Activated T-cell treated with anti-CD3 and anti-CD28 coated beads, Interleukin-2, amount 50 U/mL, for 72 hours (primary cell): Measurements from ENCODE around the gene NAV1. TPM values are rescaled to one million over a fixed set of nuclear protein-coding genes. Genes with fewer than 3 reads are reported as not detected.
"Not testable (repeated sequence)": the region's sequence is repeated elsewhere in the genome, so short reads cannot be mapped to it uniquely, and the experiment has no call there.

Experiments
- ATAC-seq, 2 donors: fragments of 150-1000 bp; cut with Tn5 transposase; replicated peaks in 1 of 2; 2 replicates each; pipeline ENCODE4 v1.10.0; 2021; ENCODE audit warnings: moderate library complexity in 2 of 2, mild to moderate bottlenecking in 1 of 2
- DNase-seq, 2 donors: peaks; one replicate each; pipeline ENCODE4 v3.0.0; 2021 to 2022; ENCODE audit warnings: mixed read lengths in 1 of 2
- H3K27ac Mint-ChIP-seq: one replicate; pipeline ENCODE4 v1.8.0; 2022; ENCODE audit warnings: mild to moderate bottlenecking, moderate library complexity, mixed read lengths
- H3K27me3 Mint-ChIP-seq: one replicate; pipeline ENCODE4 v1.8.0; 2022; ENCODE audit warnings: low read depth, mixed read lengths
- H3K36me3 Mint-ChIP-seq, 2 donors: one replicate each; pipeline ENCODE4 v1.8.0; 2022; ENCODE audit warnings: mixed read lengths in 2 of 2, mild to moderate bottlenecking in 1 of 2; ENCODE audit not compliant: insufficient read depth in 2 of 2
- H3K4me1 Mint-ChIP-seq: one replicate; pipeline ENCODE4 v1.8.0; 2022; ENCODE audit warnings: low read depth, mixed read lengths
- H3K4me3 Mint-ChIP-seq, 2 donors: one replicate each; pipeline ENCODE4 v1.8.0; 2022; ENCODE audit warnings: mild to moderate bottlenecking in 2 of 2, mixed read lengths in 2 of 2, moderate library complexity in 2 of 2
- H3K9me3 Mint-ChIP-seq, 2 donors: one replicate each; pipeline ENCODE4 v1.8.0; 2022; ENCODE audit warnings: mixed read lengths in 2 of 2
- total RNA-seq, 2 donors: library from RNA; stranded (reverse); gene quantifications; one replicate each; pipeline ENCODE4 v1.2.3, GENCODE V29; 2022

Gene NAV1
- total RNA-seq, 2 donors from 2014 or later, result 6.2 to 6.3 TPM

DNA sequence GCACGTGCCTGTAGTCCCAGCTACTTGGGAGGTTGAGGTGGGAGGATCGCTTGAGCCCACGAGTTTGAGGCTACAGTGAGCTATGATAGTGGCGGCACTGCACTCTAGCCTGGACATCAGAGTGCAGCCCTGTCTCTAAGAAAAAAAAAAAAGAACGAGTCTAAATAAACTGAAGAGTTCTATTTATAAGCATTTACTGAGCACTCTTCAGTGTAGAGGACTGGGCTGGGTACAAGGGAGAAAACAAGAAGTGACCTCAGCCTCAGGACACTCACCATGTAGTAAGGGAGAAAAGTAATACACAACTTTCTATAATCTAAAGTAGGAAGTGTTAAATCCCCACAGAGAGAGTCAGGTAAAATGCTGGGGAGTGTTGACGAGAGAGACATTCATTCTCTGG, 35.0 kb downstream of the NAV1 start:
- H3K36me3 Mint-ChIP-seq, result peaks cover 0 to 4% of the 10 kb centered on the region in 2 donors
- H3K4me3 Mint-ChIP-seq, result no peak overlapping the region
- DNase-seq, result no peak
- no peaks in the 10 kb centered on the region for H3K27me3 Mint-ChIP-seq
- no peak for ATAC-seq
- no peak overlapping the region for H3K27ac Mint-ChIP-seq
- H3K4me1 Mint-ChIP-seq, result peaks cover 6% of the 10 kb centered on the region
- H3K9me3 Mint-ChIP-seq, result peaks cover 5 to 9% of the 10 kb centered on the region in 2 donors

DNA sequence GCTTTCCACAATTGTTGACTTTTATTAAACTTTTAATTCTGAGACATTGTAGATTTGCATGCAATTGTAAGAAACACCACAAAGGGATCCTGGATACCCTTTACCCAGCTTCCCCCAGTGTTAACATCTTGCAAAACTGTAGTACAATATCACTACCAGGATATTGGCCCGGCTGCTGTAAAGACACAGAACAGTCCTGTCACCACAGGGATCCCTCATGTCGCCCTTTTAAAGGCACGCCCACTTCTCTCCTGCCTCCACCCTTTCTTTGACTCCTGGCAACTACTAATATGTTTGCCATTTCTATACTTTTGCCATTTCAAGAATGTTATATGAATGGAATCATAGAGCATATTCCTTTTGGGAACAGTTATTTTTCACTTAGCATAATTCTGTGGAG, 37.0 kb downstream of the NAV1 start:
- Mint-ChIP-seq H3K27ac (no peak overlapping the region), H3K4me3 (no peak overlapping the region), H3K36me3 (peaks cover 0 to 4% of the 10 kb centered on the region in 2 donors), H3K4me1 (peaks cover 6% of the 10 kb centered on the region), H3K9me3 (peaks cover 5 to 9% of the 10 kb centered on the region in 2 donors), H3K27me3 (peaks cover 1% of the 10 kb centered on the region)
- ATAC-seq (no peak), DNase-seq (no peak)

GRCh38 chr1:201576914-201577313, 38.0 kb downstream of the NAV1 start:
- H3K27ac Mint-ChIP-seq, result no peak overlapping the region
- DNase-seq, result no peak
- H3K36me3 Mint-ChIP-seq, result peaks cover 0 to 4% of the 10 kb centered on the region in 2 donors
- H3K4me1 Mint-ChIP-seq, result peaks cover 6% of the 10 kb centered on the region
- H3K9me3 Mint-ChIP-seq, result peaks cover 5 to 9% of the 10 kb centered on the region in 2 donors
- no peak overlapping the region for H3K4me3 Mint-ChIP-seq
- H3K27me3 Mint-ChIP-seq, result peaks cover 4% of the 10 kb centered on the region
- no peak for ATAC-seq

DNA sequence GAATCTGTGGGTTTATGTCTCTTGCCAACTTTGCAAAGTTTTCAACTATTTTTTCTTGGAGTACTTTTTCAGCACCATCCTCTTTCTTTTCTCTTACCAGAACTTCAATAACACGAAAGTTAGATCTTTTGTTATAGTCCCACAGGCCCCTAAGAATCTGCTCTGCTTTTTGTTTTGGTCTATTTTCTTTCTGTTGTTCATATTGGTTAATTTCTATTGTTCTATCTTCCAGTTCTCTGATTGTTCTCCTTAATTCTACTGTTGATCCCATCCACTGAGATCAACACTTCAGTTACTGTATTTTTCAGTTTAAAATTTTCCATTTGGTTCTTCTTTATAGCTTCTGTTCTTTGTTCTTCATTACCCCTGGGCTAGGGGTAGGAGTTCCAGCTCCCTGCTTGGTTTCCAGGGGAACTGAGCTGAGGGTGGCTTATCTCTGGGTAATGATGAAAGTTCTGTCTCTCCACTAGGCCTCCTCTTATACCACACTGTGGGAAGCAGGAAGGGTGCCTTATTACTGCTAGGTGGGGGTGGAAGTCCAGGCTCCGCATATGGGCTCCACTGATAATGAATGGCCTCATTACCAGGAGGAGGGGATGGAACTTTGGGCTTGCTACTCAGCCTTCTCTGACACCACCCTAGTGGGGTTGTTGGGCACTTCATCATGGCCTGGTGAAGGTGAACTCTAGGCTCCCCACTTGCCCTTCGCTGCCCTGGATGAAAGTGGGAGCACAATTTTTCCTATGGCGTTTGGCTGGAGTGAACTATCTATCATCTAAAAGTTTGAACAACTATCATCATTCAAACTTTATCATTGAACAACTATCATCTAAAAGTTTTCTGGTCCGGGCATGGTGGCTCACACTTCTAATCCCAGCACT, 39.3 kb downstream of the NAV1 start:
- H3K36me3 Mint-ChIP-seq, result peaks cover 0 to 4% of the 10 kb centered on the region in 2 donors
- peaks cover 4% of the 10 kb centered on the region for H3K27me3 Mint-ChIP-seq
- H3K4me3 Mint-ChIP-seq, result no peak overlapping the region
- ATAC-seq (no peak), DNase-seq (no peak)
- H3K9me3 Mint-ChIP-seq, result peaks cover 5 to 9% of the 10 kb centered on the region in 2 donors
- no peak overlapping the region for H3K27ac Mint-ChIP-seq
- H3K4me1 Mint-ChIP-seq, result no peaks in the 10 kb centered on the region

GRCh38 chr1:201581371-201581770, 42.4 kb downstream of the NAV1 start:
- not testable (repeated sequence) for H3K4me3 Mint-ChIP-seq, H3K9me3 Mint-ChIP-seq, DNase-seq, ATAC-seq, H3K4me1 Mint-ChIP-seq, H3K27ac Mint-ChIP-seq, H3K36me3 Mint-ChIP-seq
- peaks cover 17% of the 10 kb centered on the region for H3K27me3 Mint-ChIP-seq

DNA sequence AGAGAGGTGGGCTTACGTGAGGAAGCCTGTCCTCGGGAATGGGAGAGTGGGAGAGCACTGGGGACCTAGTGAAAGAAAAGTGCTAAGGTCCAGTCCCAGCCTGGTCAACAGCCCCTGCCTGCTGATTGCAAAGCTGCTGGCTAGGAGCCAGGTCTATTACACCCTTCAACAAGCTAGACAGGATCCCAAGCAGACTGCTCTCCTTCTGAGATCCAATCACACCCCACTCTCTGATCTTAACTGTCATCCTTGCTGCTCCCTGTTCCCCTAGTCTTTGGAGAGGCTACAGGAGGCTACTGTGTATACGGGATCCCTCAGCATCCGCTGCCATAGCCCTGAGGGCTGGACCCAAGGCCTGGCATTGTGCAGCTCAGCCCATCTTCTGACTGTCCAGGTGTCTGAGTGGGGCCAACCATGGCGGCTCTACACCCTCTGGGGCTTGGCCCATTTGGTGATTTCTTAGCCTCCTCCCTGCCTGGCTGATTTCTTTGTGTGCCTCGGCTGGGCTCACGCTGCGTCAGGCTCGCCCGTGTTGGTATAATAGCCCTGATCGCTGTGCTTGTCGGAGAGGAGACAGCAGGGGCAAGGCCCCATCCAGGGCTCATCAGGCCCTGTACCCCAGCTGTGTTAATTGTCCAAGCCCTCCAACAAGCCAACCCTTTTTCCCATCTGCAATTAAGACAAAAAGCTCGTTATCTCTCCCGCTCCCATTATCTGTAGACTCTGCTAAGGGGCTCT, 43.9 kb downstream of the NAV1 start:
- Mint-ChIP-seq H3K4me1 (no peaks in the 10 kb centered on the region), H3K36me3 (peaks cover 0 to 3% of the 10 kb centered on the region in 2 donors), H3K27me3 (peaks cover 27% of the 10 kb centered on the region), H3K4me3 (no peak overlapping the region), H3K27ac (no peak overlapping the region), H3K9me3 (peaks cover 2 to 4% of the 10 kb centered on the region in 2 donors)
- ATAC-seq (no peak), DNase-seq (no peak)

- DNase-seq (no peak), ATAC-seq (no peak)
- Mint-ChIP-seq H3K36me3 (peaks cover 0 to 1% of the 10 kb centered on the region in 2 donors), H3K27me3 (peaks cover 28% of the 10 kb centered on the region), H3K4me1 (no peaks in the 10 kb centered on the region), H3K9me3 (no peaks in the 10 kb centered on the region), H3K4me3 (no peak overlapping the region), H3K27ac (no peak overlapping the region)
Measured at GRCh38 chr1:201583663-201584062, 44.7 kb downstream of the NAV1 start.

- DNase-seq (no peak), ATAC-seq (no peak)
- Mint-ChIP-seq H3K4me3 (no peak overlapping the region), H3K27me3 (peaks cover 28% of the 10 kb centered on the region), H3K9me3 (no peaks in the 10 kb centered on the region), H3K36me3 (peaks cover 0 to 1% of the 10 kb centered on the region in 2 donors), H3K4me1 (no peaks in the 10 kb centered on the region), H3K27ac (no peak overlapping the region)
Measured at GRCh38 chr1:201584471-201585092, 45.7 kb downstream of the NAV1 start.

DNA sequence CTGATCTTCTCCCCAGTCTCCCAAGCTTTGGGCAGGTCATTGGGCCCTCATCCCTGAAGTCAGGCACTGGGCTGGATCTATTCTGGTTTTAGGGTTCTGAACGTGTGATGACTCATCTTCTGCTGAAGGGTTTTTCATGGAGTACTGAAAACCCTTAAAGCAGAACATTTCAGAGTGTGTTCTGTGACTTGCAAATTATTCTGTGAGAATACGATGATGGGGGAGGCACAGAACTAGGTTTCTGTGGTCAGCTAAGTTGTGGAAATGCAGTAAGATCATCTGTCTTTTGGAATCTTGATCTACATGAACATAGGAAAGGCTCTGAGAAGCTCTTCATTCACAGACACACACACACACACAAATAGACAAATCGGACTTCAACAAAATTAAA, 46.2 kb downstream of the NAV1 start:
- no peak overlapping the region for H3K27ac Mint-ChIP-seq
- no peaks in the 10 kb centered on the region for H3K4me1 Mint-ChIP-seq
- ATAC-seq, result no peak
- peaks cover 0 to 1% of the 10 kb centered on the region in 2 donors for H3K36me3 Mint-ChIP-seq
- DNase-seq, result no peak
- H3K9me3 Mint-ChIP-seq, result no peaks in the 10 kb centered on the region
- H3K27me3 Mint-ChIP-seq, result peaks cover 28% of the 10 kb centered on the region
- H3K4me3 Mint-ChIP-seq, result no peak overlapping the region

- no peak for DNase-seq
- no peak for ATAC-seq
- H3K9me3 Mint-ChIP-seq, result no peaks in the 10 kb centered on the region
- peaks cover 27% of the 10 kb centered on the region for H3K27me3 Mint-ChIP-seq
- H3K4me1 Mint-ChIP-seq, result no peaks in the 10 kb centered on the region
- no peak overlapping the region for H3K27ac Mint-ChIP-seq
- H3K36me3 Mint-ChIP-seq, result peaks cover 0 to 1% of the 10 kb centered on the region in 2 donors
- H3K4me3 Mint-ChIP-seq, result no peak overlapping the region
Measured at GRCh38 chr1:201585901-201586300, 47.0 kb downstream of the NAV1 start.

DNA sequence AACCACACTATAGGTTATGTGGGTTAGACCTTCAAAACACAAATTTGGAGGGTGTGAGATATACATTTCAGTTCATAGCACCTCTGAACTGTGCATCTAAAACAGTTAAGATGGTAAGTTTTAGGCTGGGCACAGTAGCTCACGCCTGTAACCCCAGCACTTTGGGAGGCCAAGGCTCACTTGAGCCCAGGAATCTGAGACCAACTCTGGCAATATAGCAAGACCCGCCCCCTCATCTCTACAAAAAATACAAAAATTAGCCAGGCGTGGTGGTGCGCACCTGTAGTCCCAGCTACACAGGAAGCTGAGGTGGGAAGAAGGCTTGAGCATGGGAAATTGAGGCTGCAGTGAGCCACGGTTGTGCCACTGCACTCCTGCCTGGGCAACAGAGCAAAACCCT, 47.9 kb downstream of the NAV1 start:
- Mint-ChIP-seq H3K4me3 (no peak overlapping the region), H3K4me1 (no peaks in the 10 kb centered on the region), H3K36me3 (peaks cover 0 to 1% of the 10 kb centered on the region in 2 donors), H3K27ac (no peak overlapping the region), H3K9me3 (no peaks in the 10 kb centered on the region), H3K27me3 (peaks cover 24% of the 10 kb centered on the region)
- DNase-seq (no peak), ATAC-seq (no peak)

- DNase-seq (no peak), ATAC-seq (no peak)
- H3K4me3 Mint-ChIP-seq, result no peak overlapping the region
- H3K36me3 Mint-ChIP-seq, result peaks cover 0 to 1% of the 10 kb centered on the region in 2 donors
- no peaks in the 10 kb centered on the region for H3K9me3 Mint-ChIP-seq
- H3K4me1 Mint-ChIP-seq, result no peaks in the 10 kb centered on the region
- H3K27me3 Mint-ChIP-seq, result peaks cover 24% of the 10 kb centered on the region
- no peak overlapping the region for H3K27ac Mint-ChIP-seq
Measured at GRCh38 chr1:201587729-201588128, 48.8 kb downstream of the NAV1 start.
